Measurements from ENCODE around the gene ZNF780B.

DNA sequence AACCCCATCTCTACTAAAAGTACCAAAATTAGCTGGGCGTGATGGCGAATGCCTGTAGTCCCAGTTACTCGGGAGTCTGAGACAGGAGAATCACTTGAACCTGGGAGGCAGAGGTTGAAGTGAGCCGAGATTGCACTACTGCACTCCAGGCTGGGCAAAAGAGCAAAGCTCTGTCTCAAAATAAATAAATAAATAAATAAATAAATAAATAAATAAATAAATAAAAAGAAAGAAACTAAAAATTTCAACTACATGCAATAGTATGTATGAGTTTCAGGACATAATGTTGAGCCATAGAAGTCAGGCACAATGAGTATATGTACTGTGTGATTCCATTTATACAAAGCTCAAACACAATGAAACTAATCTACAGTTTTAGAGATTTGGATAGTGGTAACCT, 47.6 kb upstream of the ZNF780B start:
- TF ChIP-seq POLR2A (IDR thresholded peaks at IDR 0.05), result no peak
- TF ChIP-seq, protein P1, sequence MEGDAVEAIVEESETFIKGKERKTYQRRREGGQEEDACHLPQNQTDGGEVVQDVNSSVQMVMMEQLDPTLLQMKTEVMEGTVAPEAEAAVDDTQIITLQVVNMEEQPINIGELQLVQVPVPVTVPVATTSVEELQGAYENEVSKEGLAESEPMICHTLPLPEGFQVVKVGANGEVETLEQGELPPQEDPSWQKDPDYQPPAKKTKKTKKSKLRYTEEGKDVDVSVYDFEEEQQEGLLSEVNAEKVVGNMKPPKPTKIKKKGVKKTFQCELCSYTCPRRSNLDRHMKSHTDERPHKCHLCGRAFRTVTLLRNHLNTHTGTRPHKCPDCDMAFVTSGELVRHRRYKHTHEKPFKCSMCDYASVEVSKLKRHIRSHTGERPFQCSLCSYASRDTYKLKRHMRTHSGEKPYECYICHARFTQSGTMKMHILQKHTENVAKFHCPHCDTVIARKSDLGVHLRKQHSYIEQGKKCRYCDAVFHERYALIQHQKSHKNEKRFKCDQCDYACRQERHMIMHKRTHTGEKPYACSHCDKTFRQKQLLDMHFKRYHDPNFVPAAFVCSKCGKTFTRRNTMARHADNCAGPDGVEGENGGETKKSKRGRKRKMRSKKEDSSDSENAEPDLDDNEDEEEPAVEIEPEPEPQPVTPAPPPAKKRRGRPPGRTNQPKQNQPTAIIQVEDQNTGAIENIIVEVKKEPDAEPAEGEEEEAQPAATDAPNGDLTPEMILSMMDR (IDR thresholded peaks at IDR 0.05), result no peak
- no peak for TF ChIP-seq POLR2AphosphoS5 (IDR thresholded peaks at IDR 0.05)
